ENCODE measurements around the gene PRM1. TPM values are rescaled to one million over a fixed set of nuclear protein-coding genes. Genes with fewer than 3 reads are reported as not detected.

The PRM1 gene
- total and polyA plus RNA-seq, 2 of the 13 experiments (the other 11 are each of a cell fraction or from before 2014, with no cell fraction given): not detected

DNA sequence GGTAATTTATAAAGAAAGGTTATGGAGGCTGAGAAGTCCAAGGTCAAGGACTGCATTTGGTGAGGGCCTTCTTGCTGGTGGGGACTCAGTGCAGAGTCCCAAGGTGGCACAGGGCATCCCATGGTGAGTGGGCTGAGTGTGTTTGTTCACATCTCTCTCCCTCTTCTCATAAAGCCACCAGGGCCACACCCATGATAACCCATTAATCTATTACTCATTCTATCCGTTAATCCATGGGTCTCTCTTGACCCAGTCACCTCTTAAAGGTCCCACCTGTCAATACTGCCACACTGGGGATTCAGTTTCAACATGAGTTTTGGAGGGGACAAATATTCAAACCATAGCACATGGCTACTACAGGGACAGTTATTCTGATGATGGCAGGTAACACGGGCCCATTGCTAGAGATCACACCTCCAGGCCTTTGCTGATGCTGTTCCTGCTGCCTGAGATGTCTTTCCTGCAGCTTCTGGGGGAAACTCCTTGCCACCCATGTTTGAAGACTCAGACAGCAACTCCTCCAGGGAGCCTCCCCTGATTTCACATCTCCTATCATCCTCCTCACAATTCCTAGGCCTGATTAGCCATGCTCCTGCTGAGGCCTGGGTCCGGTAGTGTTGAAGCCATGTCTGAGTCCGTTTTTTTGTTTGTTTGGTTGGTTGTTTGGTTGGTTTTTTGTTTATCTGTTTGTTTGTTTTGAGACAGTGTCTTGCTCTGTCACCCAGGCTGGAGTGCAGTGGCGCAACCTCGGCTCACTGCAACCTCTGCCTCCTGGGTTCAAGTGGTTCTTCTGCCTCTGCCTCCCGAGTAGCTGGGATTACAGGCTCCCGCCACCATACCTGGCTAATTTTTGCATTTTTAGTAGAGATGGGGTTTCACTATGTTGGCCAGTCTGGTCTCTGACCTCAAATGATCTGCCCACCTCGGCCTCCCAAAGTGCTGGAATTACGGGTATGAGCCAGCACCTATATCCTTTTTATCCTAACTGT is 41.2 kb downstream of the PRM1 start:
- ChIA-PET POLR2A (interaction anchor here (1.8 kb wide), 1 partner anchor 15 kb away, joined by 11 read pairs; the partner anchor contains the start of gene SOCS1), CTCF (ENCODE audit: low intra/inter-chr PET ratio, low total read pairs) (no interaction called here)
- H3K4me1 ChIP-seq (ENCODE audit: insufficient read depth, low read length): peaks cover 42% of the 10 kb centered on the region
- H3K36me3 ChIP-seq (replicated peaks in 1 of 2; ENCODE audit: control insufficient read depth in 1 of 2, insufficient read depth in 2 of 2, low read length in 2 of 2): no peaks in the 10 kb centered on the region
- no peak overlapping the region for H3K9ac ChIP-seq (ENCODE audit: insufficient read depth, low read depth, low read length)
- peaks cover 1 to 28% of the 10 kb centered on the region in 2 experiments; a peak in 3 of 5 replicates for H3K27me3 ChIP-seq (ENCODE audit: control insufficient read depth in 1 of 2, insufficient read depth in 2 of 2, low read length in 2 of 2)
- FAIRE-seq (no peak), ATAC-seq (no peak), DNase-seq (ENCODE audit: low spot score) (no peak)
- 36% methylated on average over 10 of the region's 10 CpGs for WGBS (ENCODE audit: low lambda C conversion rate)
- peak overlapping the region; percentile 66 for H3K4me2 ChIP-seq (ENCODE audit: low read depth, low read length)
- in situ Hi-C loops (cut with HindIII; ENCODE audit: extremely low pct_ligation_motif_present, low pct_unique_long_range_greater_than_20kb): no loop called here
- intact Hi-C loops (cut with micrococcal nuclease; ENCODE audit: unreplicated experiment): no loop called here
- no peaks in the 10 kb centered on the region for H4K20me1 ChIP-seq (ENCODE audit: insufficient read depth, low read length)
- no TSS peak for BruUV-seq (replicated peaks)
- no peak overlapping the region for H2AFZ ChIP-seq (ENCODE audit: low read length)
- H3K79me2 ChIP-seq (ENCODE audit: insufficient read depth, low read length): no peaks in the 10 kb centered on the region
- H3K4me3 ChIP-seq (replicated peaks in 1 of 3; ENCODE audit: insufficient read depth in 1 of 3, low read depth in 2 of 3, low read length in 3 of 3): peak overlapping the region in 1 of 3 experiments; percentile 45; a peak in 1 of 6 replicates
- no peaks in the 10 kb centered on the region for H3K9me3 ChIP-seq (ENCODE audit: low read length)
- no peak overlapping the region for H3K27ac ChIP-seq (ENCODE audit: extremely low read length, insufficient read depth, low read length)
- TF ChIP-seq ZNF121 (CRISPR knock-in tag; IDR thresholded peaks at IDR 0.05): peak; percentile 18; the same call in 1 of the 2 replicates
- TF ChIP-seq ZNF460 (CRISPR knock-in tag; IDR thresholded peaks at IDR 0.05; ENCODE audit: borderline replicate concordance): peak; percentile 84; the same call in 1 of the 2 replicates
- 0 out of 2 replicates have a peak, but pooled peaks have one; percentile 22 for TF ChIP-seq PHF21A (CRISPR knock-in tag; IDR thresholded peaks at IDR 0.05)
- TF ChIP-seq, protein P1, sequence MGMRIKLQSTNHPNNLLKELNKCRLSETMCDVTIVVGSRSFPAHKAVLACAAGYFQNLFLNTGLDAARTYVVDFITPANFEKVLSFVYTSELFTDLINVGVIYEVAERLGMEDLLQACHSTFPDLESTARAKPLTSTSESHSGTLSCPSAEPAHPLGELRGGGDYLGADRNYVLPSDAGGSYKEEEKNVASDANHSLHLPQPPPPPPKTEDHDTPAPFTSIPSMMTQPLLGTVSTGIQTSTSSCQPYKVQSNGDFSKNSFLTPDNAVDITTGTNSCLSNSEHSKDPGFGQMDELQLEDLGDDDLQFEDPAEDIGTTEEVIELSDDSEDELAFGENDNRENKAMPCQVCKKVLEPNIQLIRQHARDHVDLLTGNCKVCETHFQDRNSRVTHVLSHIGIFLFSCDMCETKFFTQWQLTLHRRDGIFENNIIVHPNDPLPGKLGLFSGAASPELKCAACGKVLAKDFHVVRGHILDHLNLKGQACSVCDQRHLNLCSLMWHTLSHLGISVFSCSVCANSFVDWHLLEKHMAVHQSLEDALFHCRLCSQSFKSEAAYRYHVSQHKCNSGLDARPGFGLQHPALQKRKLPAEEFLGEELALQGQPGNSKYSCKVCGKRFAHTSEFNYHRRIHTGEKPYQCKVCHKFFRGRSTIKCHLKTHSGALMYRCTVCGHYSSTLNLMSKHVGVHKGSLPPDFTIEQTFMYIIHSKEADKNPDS (CRISPR knock-in tag; IDR thresholded peaks at IDR 0.05): no peak
- no peak for TF ChIP-seq ZNF563 (CRISPR knock-in tag; IDR thresholded peaks at IDR 0.05)
- TF ChIP-seq, protein P2, sequence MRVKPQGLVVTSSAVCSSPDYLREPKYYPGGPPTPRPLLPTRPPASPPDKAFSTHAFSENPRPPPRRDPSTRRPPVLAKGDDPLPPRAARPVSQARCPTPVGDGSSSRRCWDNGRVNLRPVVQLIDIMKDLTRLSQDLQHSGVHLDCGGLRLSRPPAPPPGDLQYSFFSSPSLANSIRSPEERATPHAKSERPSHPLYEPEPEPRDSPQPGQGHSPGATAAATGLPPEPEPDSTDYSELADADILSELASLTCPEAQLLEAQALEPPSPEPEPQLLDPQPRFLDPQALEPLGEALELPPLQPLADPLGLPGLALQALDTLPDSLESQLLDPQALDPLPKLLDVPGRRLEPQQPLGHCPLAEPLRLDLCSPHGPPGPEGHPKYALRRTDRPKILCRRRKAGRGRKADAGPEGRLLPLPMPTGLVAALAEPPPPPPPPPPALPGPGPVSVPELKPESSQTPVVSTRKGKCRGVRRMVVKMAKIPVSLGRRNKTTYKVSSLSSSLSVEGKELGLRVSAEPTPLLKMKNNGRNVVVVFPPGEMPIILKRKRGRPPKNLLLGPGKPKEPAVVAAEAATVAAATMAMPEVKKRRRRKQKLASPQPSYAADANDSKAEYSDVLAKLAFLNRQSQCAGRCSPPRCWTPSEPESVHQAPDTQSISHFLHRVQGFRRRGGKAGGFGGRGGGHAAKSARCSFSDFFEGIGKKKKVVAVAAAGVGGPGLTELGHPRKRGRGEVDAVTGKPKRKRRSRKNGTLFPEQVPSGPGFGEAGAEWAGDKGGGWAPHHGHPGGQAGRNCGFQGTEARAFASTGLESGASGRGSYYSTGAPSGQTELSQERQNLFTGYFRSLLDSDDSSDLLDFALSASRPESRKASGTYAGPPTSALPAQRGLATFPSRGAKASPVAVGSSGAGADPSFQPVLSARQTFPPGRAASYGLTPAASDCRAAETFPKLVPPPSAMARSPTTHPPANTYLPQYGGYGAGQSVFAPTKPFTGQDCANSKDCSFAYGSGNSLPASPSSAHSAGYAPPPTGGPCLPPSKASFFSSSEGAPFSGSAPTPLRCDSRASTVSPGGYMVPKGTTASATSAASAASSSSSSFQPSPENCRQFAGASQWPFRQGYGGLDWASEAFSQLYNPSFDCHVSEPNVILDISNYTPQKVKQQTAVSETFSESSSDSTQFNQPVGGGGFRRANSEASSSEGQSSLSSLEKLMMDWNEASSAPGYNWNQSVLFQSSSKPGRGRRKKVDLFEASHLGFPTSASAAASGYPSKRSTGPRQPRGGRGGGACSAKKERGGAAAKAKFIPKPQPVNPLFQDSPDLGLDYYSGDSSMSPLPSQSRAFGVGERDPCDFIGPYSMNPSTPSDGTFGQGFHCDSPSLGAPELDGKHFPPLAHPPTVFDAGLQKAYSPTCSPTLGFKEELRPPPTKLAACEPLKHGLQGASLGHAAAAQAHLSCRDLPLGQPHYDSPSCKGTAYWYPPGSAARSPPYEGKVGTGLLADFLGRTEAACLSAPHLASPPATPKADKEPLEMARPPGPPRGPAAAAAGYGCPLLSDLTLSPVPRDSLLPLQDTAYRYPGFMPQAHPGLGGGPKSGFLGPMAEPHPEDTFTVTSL (CRISPR knock-in tag; IDR thresholded peaks at IDR 0.05; ENCODE audit: borderline replicate concordance): no peak
- TF ChIP-seq, protein P3, sequence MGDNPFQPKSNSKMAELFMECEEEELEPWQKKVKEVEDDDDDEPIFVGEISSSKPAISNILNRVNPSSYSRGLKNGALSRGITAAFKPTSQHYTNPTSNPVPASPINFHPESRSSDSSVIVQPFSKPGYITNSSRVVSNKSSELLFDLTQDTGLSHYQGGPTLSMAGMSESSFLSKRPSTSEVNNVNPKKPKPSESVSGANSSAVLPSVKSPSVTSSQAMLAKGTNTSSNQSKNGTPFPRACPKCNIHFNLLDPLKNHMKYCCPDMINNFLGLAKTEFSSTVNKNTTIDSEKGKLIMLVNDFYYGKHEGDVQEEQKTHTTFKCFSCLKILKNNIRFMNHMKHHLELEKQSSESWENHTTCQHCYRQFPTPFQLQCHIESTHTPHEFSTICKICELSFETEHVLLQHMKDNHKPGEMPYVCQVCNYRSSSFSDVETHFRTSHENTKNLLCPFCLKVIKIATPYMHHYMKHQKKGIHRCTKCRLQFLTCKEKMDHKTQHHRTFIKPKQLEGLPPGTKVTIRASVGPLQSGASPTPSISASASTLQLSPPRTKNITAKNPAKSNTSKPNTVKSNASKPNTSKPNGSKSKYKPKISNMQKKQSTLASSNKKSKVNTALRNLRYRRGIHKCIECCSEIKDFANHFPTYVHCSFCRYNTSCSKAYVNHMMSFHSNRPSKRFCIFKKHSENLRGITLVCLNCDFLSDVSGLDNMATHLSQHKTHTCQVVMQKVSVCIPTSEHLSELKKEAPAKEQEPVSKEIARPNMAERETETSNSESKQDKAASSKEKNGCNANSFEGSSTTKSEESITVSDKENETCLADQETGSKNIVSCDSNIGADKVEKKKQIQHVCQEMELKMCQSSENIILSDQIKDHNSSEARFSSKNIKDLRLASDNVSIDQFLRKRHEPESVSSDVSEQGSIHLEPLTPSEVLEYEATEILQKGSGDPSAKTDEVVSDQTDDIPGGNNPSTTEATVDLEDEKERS (CRISPR knock-in tag; IDR thresholded peaks at IDR 0.05): no peak
- peak; percentile 61 for TF ChIP-seq ZFP36 (IDR thresholded peaks at IDR 0.05; ENCODE audit: borderline replicate concordance, low read depth, low read length, partially characterized antibody)
- no peak for TF ChIP-seq ZNF891 (CRISPR knock-in tag; IDR thresholded peaks at IDR 0.05)
- TF ChIP-seq SKI (IDR thresholded peaks at IDR 0.05; ENCODE audit: partially characterized antibody): peak; percentile 5
- TF ChIP-seq PPARG (CRISPR knock-in tag; conservative IDR thresholded peaks at IDR 0.05): no peak
